GM13976 (cell line): ENCODE measurements around the gene NKD1.
A peak's percentile ranks its signal among the peaks of the same experiment; 100 is the strongest.

ENCODE experiments used
- DNase-seq: peaks from one replicate; pipeline ENCODE4 v3.0.0; 2012; ENCODE audit warnings: low spot score
- in situ Hi-C: fragments of 300-500 bp; cut with MboI; formaldehyde crosslinking; loops from one replicate; pipeline ENCODE4 v1.12.0; 2022; ENCODE audit warnings: low sequenced_read_pairs, mixed read lengths, inconsistent platforms; ENCODE audit not compliant: unreplicated experiment
- TF ChIP-seq, protein P1 (sequence below): IDR thresholded peaks from 2 replicates; pipeline ENCODE4 v1.5.1; 2012; ENCODE audit warnings: borderline replicate concordance, mild to moderate bottlenecking; ENCODE audit not compliant: insufficient read depth; ENCODE audit errors: extremely low read depth, missing control alignments, control extremely low read depth

Gene NKD1

DNA sequence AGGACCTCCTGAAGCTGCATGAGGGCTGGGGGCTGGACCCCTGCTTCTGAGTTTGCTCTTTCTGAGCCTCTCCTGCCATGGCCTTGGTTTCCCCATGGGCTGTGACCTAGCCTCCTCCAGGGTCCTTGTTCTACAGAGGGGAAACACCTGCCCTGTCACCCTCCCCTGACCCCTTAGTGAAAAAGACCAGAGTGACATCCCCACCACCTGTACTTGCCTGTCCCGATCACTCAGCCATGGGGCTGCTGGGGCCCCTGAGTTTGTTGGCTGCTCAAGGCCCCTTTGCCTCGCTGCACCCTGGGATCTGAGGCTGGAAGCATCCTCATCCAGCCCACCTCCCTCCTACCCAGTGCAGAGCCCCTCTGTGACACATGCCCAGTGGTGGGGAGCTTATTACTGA, 146.0 kb downstream of the NKD1 start:
- in situ Hi-C loops = no loop called here
- TF ChIP-seq, protein P1, sequence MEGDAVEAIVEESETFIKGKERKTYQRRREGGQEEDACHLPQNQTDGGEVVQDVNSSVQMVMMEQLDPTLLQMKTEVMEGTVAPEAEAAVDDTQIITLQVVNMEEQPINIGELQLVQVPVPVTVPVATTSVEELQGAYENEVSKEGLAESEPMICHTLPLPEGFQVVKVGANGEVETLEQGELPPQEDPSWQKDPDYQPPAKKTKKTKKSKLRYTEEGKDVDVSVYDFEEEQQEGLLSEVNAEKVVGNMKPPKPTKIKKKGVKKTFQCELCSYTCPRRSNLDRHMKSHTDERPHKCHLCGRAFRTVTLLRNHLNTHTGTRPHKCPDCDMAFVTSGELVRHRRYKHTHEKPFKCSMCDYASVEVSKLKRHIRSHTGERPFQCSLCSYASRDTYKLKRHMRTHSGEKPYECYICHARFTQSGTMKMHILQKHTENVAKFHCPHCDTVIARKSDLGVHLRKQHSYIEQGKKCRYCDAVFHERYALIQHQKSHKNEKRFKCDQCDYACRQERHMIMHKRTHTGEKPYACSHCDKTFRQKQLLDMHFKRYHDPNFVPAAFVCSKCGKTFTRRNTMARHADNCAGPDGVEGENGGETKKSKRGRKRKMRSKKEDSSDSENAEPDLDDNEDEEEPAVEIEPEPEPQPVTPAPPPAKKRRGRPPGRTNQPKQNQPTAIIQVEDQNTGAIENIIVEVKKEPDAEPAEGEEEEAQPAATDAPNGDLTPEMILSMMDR = no peak
- DNase-seq = no peak

DNA sequence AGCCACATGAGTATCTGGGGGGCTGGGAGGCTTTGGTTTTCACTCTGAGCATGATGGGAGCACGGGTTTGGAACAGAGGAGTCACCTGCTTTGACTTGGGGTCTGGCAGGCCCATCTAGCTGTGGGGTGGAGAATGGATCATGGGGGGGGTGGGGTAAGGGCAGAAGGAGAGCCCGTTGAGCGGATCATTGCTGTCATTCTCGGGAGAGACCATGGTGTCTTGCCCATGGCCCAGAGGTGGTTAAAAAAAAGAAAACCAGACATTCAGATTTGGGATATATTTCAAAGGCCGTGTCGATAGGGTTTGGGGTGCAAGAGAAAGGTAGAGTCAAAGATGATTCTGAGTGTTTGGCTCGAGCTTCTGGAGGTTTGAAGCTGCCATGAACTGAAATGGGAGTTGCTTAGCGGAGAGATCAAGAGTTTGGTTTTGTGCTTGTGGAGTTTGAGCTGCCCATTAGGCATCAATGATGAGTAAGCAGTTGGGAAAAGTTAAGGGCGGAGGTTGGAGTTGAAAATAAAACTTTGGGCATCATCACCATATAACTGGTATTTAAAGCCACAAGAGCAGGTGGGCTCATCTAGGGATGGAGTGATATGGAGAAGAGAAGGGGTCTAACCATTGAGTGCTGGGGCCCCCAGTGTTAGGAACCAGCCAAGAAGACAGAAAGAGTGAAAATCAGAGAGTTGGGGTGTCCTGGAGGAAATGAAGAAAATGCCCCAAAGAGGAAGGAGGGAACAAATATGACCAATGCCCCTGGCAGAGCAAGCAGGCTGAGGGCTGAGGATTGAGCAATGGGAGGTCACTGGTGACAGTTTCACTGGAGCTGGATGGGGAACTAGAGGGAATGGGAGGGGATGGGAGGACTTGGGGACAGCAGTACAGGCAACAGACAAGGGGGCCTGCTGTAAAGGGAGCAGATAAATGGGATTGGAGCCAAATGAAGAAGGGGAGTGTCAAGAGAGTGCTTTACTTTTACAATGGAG, 147.1 kb downstream of the NKD1 start:
- DNase-seq = no peak
- TF ChIP-seq, protein P1 = no peak
- in situ Hi-C loops = no loop called here

DNA sequence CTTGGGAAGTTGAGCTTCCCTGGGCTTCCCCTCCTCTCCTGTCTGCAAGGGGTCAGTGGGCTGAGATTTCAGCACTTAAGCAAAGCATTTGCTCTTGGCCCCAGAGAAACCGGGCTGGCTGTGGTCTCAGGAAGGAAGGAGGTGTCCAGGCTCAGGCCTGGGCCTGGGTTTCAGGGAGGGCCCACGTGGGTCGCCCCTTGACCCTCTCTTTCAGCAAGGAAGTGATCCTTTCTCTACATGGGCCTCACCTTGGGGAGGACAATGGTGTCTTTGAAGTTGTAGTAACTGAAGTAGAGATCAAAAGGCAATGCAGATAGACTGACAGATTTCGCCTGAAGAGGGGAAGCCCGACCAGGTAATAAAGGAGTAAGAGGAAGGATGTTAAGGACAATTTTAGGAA, 147.9 kb downstream of the NKD1 start:
- DNase-seq = peak; percentile 55
- in situ Hi-C loops = no loop called here
- TF ChIP-seq, protein P1 = no peak

DNA sequence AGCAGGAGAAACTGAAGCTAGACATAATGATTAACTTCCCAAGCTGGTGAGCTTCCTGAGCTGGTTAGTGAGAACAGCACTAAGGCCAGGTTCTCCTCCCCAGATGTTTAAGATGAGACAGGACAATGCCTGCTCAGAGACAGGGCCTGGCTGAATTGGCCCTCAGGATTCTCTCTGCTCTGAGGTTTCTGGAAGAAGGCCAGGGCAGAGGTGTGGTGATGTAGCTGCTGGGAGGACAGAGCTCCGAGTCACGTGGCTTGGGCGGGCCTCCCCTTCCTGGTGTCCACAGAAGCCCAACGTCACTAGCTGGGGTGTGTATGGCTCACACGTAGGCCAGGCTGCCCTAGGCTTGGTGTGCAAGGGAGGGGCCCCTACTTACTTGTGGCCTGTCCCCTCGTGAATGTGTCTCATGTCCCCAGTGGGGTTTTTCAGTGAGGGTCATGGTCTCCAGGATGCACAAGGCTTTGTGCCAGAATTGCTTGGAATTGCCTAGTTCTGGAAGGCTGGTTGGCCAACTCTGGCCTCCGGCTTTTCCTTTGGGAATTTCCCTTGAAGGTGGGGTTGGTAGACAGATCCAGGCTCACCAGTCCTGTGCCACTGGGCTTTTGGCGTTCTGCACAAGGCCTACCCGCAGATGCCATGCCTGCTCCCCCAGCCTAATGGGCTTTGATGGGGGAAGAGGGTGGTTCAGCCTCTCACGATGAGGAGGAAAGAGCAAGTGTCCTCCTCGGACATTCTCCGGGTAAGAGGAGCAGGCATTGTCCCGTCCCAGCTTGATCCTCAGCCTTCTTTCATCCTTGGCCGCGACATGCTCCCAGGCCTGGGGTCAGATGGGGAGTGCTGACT, 148.6 kb downstream of the NKD1 start:
- in situ Hi-C loops = no loop called here
- TF ChIP-seq, protein P1 = no peak
- DNase-seq = peak; percentile 87

DNA sequence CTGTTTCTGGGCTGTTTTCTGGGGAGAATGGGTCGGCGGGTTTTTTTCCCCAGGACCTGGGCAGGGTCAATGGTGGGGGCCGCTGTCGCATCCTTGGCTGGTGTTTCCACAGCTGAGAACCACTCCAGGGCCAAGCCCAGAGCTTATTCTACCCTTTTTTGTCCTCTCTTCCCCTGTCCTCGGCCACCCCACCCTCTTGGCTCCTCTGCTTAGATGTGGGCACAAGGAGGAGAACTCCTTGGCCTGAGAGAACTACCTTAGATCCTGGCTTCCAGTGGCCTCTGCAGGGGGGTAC, 149.2 kb downstream of the NKD1 start:
- TF ChIP-seq, protein P1 = no peak
- DNase-seq = no peak
- in situ Hi-C loops = no loop called here

DNA sequence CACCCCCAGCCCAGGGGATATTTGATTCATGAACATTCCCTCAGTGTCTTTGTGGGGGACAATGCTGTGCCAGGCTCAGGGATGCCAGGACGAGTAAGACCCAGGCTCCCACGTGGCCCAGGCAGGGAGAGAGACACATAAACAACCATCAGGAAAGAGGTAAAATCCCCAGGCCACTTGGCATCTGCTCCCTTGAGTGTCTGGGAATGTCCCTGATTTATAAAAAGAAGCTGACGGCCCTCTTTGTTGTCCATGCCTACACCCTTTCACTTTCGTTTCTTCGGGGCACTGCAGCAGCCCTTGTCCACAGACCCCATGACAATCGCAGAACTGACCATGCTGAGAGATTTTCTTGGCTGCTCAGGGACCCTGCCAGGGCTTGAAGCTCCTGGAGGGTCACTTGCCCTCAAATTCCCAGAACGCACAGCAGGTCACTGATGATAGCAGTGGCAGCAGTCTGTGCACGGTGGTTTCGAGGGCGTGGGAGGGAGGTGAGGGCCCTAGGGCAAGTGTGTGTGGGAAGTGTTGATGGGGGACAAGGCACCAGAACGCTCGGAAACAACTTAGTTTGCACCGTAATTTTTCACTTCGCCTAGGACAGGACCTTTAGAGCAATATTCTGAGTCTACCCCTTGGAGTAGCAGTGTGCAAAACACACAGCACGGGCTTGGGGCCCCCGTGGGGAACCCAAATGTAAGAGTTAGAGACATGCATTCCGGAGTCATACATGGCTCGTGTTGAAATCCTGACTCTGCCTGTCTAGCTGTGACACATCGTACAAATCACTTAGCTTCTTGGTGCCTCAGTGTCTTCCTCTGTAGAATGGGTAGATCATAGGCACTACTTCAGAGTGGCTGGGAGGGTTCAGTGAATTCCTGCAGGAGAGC, 149.9 kb downstream of the NKD1 start:
- TF ChIP-seq, protein P1 = no peak
- peak; percentile 75 for DNase-seq
- in situ Hi-C loops = no loop called here
